GM18511 (cell line): ENCODE measurements around the gene SCGN.
"Not testable (repeated sequence)": the region's sequence is repeated elsewhere in the genome, so short reads cannot be mapped to it uniquely, and the experiment has no call there.

Experiments used
- ATAC-seq: cut with Tn5 transposase; IDR thresholded peaks from one replicate; pipeline ENCODE4 v1.9.1; 2021; ENCODE audit warnings: mild to moderate bottlenecking, moderate library complexity; ENCODE audit not compliant: unreplicated experiment

The SCGN gene

GRCh38 chr6:25726122-25726911, 74.3 kb downstream of the SCGN start:
- no peak for ATAC-seq

- ATAC-seq, result no peak
These were observed 75.0 kb downstream of the SCGN start for GRCh38 chr6:25727028-25727427.

GRCh38 chr6:25730907-25731306, 78.9 kb downstream of the SCGN start:
- no peak for ATAC-seq

- ATAC-seq, result no peak
These were observed 79.7 kb downstream of the SCGN start for GRCh38 chr6:25731721-25732120.

GRCh38 chr6:25732468-25733198, 80.6 kb downstream of the SCGN start:
- no peak for ATAC-seq

GRCh38 chr6:25735261-25735660, 83.2 kb downstream of the SCGN start:
- ATAC-seq, result no peak

GRCh38 chr6:25743868-25744267, 91.9 kb downstream of the SCGN start:
- no peak for ATAC-seq

- no peak for ATAC-seq
These were observed 93.8 kb downstream of the SCGN start for GRCh38 chr6:25745836-25746235.

GRCh38 chr6:25746968-25747367, 95.0 kb downstream of the SCGN start:
- ATAC-seq, result no peak

GRCh38 chr6:25747477-25747876, 95.5 kb downstream of the SCGN start:
- no peak for ATAC-seq

- no peak for ATAC-seq
These were observed 96.0 kb downstream of the SCGN start for GRCh38 chr6:25748049-25748448.

- not testable (repeated sequence) for ATAC-seq
These were observed 96.8 kb downstream of the SCGN start for GRCh38 chr6:25748601-25749517.

GRCh38 chr6:25749837-25750236, 97.8 kb downstream of the SCGN start:
- no peak for ATAC-seq

- no peak for ATAC-seq
These were observed 98.9 kb downstream of the SCGN start for GRCh38 chr6:25750906-25751305.
